ENCODE results near the gene RALA.
A peak's percentile ranks its signal among the peaks of the same experiment; 100 is the strongest.
"Not testable (repeated sequence)": the region's sequence is repeated elsewhere in the genome, so short reads cannot be mapped to it uniquely, and the experiment has no call there.

Gene RALA

GRCh38 chr7:39688611-39689480, 65.5 kb downstream of the RALA start:
- no peak for DNase-seq

GRCh38 chr7:39691821-39692220, 68.4 kb downstream of the RALA start:
- no peak for DNase-seq

- DNase-seq, result not testable (repeated sequence)
Measured at GRCh38 chr7:39693086-39693485, 69.7 kb downstream of the RALA start.

- DNase-seq, result no peak
Measured at GRCh38 chr7:39693812-39694211, 70.4 kb downstream of the RALA start.

- no peak for DNase-seq
Measured at GRCh38 chr7:39695852-39696586, 72.6 kb downstream of the RALA start.

GRCh38 chr7:39696631-39697030, 73.3 kb downstream of the RALA start:
- DNase-seq, result no peak

GRCh38 chr7:39697483-39697882, 74.1 kb downstream of the RALA start:
- DNase-seq, result no peak

GRCh38 chr7:39700165-39700564, 76.8 kb downstream of the RALA start:
- DNase-seq, result no peak

GRCh38 chr7:39700932-39701331, 77.6 kb downstream of the RALA start:
- DNase-seq, result no peak

- DNase-seq, result no peak
Measured at GRCh38 chr7:39702133-39702532, 78.8 kb downstream of the RALA start.

- no peak for DNase-seq
Measured at GRCh38 chr7:39703144-39703543, 79.8 kb downstream of the RALA start.

- DNase-seq, result no peak
Measured at GRCh38 chr7:39709029-39709428, 85.7 kb downstream of the RALA start.

- DNase-seq, result no peak
Measured at GRCh38 chr7:39709768-39710311, 86.5 kb downstream of the RALA start.

GRCh38 chr7:39712751-39713150, 89.4 kb downstream of the RALA start:
- DNase-seq, result no peak

- DNase-seq, result no peak
Measured at GRCh38 chr7:39714447-39715091, 91.2 kb downstream of the RALA start.

- DNase-seq, result no peak
Measured at GRCh38 chr7:39720586-39720985, 97.2 kb downstream of the RALA start.

- no peak for DNase-seq
Measured at GRCh38 chr7:39721345-39721744, 98.0 kb downstream of the RALA start.

- no peak for DNase-seq
Measured at GRCh38 chr7:39721919-39722597, 98.7 kb downstream of the RALA start.

- no peak for DNase-seq
Measured at GRCh38 chr7:39727231-39728012, 104.0 kb downstream of the RALA start.

GRCh38 chr7:39732837-39733804, 109.7 kb downstream of the RALA start:
- peak; percentile 85 for DNase-seq

Data from activated gamma-delta T cell (primary cell).